ENCODE measurements around the gene PPL. TPM values are rescaled to one million over a fixed set of nuclear protein-coding genes. Genes with fewer than 3 reads are reported as not detected.

Gene PPL
- total and polyA plus RNA-seq, 2 of the 8 experiments (the other 6 are each of a cell fraction or from before 2014, with no cell fraction given), result 11.3 to 29.5 TPM

DNA sequence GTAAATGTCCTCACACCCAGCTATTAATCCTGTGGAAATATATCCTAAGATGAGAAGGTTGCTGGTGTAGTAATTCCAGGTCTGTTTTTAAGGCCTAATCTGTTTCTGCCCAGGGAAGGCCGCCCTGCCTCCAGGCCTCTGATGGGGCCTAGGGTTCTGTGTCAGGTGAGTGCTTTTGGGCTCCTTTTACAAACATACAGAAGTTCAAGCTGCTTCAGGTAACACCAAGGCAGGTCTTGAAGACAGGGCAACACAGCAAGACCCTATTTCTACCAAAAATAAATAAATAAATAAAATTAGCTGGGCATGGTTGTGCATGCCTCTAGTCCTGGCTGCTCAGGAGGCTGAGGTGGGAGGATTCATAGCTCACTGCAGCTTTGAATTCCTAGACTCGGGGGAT lies 9.3 kb downstream of the PPL start (continued):
- TF ChIP-seq CREB1 (IDR thresholded peaks at IDR 0.05) (no peak), BRCA1 (IDR thresholded peaks at IDR 0.05; ENCODE audit: low read depth, low read length) (no peak)

Measured in H1 (cell line).